ENCODE results near the gene PTPRJ.
A peak's percentile ranks its signal among the peaks of the same experiment; 100 is the strongest.

The PTPRJ gene

DNA sequence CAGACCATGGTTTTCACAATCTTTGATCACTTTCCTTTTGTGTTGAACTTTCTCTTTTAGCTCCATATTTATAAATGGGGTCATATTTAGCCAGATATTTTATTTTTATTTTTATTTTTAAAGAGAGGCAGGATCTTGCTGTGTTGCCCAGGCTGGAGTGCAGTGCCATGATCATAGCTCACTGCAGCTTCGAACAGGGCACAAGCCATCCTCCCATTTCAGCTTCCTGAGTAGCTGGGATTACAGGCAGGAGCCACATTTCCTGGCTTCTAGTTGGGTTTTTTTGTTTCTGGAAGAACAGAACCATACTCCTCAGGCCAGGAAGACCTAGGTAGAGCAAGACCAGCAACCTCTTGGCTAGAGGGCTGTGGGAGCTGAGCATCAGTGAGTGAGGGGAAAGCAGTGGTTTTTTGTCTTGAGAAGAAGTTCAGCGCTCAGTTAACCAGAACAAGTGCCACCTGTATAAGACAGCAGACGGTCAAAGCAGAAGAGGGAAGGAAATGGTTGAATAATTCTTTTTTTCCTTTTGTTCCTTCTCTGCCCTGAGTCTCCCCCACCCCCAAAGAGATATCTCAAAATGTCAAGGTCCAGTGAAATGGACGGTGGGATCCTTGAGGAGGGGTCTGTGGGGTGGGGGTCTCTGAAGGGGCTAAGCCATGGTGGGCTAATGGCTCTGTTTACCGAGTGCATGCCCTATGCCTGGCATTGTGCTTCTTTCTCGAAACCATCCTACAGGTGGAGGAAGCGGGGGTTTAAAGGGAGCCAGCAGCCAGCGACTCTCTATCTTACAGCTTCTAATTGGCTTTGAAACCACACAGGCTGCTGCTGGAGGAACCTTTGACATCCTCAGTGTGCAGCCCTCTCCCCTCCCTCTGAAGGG lies 63.0 kb downstream of the PTPRJ start:
- DNase-seq: no peak

DNA sequence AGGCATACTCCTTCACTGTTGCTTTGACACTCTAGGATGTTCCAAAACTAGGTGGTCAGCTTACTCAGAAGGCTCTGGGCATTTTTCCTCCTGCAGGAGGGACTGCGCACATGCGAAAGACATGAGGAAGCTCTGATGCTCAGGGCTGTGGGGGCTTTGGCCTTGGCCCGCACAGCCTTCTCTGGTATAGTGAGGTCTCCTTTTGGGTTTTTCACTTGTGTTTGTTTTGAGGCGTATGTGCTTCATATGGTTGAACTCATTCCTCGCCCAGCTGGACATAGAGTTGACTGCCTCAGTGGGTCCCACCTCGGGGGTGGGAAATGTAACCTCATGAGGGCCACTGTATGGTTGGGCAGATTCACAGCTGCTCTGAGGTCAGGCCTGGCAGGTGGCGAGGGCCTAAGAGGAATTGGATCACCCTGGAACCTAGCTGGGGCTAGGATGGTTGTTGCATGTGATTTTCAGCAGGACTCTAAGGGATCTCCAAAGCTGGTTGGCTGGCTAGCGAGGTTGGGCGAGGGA lies 63.7 kb downstream of the PTPRJ start:
- DNase-seq: no peak

DNA sequence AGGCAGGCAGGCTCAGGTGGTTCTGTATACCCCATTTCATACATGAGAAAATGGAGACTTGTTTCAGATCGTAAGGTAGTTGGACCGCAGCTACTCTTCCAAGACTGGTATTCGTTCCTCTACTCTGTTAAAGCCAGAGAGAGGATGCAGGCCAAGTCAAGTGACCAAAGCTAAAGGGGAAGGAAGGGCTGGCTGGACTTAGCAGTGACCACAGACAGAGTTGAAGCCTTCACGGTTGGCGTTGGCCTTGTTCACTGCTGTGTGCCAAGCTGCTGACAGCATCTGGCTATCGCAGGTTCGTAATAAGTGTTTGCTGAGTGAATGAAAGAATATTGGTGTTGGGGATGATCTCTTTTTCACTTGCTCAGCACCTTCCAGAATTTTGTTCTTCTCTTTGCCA lies 64.2 kb downstream of the PTPRJ start:
- no peak for DNase-seq

DNA sequence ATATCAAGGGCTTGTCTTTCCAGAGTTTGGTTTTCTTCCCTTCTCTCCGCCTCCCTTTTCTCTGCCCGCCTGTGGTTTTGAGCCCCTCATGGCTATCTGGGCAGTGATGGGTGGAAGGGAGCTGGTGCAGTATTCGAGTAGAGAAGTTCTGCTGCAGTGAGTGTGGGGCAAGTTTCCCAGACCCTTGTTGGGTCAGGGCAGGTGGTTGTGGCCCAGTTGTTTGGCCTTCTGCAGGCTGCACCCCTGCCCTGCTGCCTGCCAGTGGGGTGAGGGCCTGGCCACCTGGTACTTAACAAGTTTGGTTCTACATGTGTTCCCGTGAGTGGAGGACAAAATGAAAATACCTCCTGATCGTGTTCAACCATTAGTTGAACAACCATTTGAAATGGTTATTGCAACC lies 65.2 kb downstream of the PTPRJ start:
- DNase-seq: no peak

DNA sequence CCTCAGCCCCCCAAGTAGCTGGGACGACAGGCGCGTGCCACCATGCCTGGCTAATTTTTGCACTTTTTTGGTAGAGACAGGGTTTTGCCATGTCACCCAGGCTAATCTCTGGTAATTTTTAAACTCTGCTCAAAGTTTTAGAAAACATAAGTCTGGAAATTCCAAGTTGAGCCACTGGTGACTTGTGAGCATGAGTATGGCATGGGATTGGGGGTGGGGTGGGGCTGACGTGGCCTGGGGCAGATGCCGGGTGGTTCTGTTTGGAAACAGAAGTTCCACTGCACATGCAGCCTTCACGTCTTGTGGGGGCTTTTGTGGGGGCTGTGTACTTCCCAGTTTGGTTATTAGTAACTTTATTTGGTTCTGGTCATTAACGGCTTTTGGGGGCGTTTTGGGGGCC lies 67.3 kb downstream of the PTPRJ start:
- no peak for DNase-seq

DNA sequence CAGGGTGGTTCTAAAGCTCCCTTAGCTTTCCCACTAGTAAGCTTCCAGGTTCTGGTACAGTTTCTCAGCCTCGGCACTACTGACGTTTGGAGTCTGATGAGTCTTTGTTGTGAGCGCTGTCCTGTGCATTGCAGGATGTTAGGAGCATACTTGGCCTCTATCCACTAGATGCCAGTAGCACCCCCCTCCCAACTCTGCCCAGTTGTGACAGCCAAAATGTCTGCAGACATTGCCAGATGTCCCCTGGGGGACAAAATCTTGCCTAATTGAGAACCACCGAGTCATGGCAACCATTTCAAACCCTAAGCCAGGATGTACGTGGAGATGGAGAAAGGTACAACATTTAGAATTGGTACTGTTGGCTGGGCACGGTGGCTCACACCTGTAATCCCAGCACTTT lies 68.7 kb downstream of the PTPRJ start:
- DNase-seq: no peak

DNA sequence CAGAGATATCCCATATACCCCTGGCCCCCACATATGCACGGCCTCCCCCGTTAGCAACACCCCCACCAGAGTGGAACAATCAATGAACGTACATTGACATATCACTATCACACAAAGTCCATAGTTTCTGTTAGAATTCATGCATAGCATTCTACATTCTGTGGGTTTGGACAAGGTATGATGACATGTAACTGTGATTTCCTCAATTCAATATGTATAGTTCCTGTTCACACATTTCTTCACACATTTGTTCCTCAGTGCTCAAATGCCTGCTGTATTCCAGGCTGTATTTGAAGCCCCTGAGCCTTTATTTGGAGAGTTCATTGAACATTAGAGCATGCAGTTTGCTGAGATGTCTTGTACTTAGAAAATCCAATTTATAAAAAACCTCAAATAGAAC lies 69.9 kb downstream of the PTPRJ start:
- no peak for DNase-seq

DNA sequence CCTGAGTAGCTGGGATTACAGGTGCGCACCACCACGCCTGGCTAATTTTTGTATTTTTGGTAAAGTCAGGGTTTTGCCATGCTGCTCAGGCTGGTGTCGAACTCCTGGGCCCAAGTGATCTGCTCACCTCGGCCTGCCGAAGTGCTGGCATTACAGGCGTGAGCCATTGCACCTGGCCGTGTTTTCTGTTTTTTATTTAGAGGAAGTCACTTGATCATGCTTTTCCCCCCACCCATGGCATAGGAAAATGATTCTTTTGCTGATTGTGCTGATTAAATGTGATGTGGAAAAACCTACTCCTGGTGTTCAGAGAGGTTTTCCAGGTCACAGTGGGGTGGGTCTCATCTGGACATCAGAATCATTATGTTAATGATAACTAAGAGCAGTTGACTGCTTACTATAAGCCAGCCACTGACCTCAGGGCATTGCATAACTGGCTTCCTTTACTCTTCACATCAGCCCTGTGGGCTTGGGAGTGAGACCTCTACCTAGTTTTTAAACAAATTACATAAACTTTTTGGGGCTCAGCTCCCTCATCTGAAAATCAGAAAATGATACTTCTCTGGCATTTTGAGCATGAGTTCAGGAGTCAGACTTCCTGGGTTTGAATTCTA lies 71.0 kb downstream of the PTPRJ start:
- DNase-seq: no peak

DNA sequence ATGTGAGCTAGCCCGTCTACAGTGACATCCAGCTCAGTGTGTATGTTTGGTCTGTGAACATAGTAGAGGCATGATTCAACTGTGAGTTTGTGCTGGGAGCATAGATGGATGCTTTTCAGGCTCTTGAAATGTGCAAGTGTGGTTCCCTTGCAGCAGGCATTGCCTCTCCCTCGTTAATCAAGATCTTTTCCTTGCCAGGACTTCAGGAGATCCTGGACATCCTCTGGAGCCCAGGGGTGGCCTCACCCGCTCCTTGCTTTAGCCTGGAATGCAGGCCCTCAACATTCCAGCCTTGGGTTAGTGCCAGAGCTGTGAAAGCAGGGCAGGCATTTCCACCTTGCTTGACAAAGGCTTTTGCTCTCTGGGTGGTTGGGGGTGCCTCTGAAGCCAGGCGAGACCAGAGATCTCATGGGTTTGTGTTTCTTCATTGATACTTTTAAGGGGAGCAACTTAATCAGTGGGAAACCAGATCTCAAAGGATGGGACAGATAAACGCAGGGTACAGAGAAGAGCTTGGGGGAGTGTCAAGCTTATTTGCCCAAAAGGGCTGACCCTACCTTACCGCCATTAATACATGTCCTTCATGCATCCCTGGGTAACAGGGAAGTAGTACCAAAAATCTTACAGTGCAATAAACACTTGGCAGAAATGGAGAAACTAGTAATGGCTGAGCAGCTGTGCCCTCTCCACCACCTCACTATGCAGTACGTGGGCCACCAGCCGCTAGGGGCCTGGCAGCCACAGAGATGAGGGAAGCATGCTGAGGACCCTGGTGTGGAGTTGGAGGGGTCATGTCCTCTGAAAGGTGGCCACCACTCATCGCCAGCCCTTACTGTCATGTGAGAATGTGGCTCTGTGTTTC lies 72.1 kb downstream of the PTPRJ start:
- no peak for DNase-seq

DNA sequence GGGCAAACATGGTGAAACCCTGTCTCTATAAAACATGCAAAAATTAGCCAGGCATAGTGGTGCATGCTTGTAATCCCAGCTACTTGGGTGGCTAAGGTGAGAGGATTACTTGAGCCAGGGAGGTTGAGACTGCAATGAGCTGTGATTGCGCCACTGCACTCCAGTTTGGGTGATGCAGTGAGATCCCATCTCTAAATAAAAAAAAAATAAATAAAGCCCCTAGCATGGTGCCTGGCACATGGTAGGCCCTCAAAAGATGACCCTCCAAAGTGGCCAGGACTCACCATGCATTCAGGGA lies 74.6 kb downstream of the PTPRJ start:
- DNase-seq: no peak

DNA sequence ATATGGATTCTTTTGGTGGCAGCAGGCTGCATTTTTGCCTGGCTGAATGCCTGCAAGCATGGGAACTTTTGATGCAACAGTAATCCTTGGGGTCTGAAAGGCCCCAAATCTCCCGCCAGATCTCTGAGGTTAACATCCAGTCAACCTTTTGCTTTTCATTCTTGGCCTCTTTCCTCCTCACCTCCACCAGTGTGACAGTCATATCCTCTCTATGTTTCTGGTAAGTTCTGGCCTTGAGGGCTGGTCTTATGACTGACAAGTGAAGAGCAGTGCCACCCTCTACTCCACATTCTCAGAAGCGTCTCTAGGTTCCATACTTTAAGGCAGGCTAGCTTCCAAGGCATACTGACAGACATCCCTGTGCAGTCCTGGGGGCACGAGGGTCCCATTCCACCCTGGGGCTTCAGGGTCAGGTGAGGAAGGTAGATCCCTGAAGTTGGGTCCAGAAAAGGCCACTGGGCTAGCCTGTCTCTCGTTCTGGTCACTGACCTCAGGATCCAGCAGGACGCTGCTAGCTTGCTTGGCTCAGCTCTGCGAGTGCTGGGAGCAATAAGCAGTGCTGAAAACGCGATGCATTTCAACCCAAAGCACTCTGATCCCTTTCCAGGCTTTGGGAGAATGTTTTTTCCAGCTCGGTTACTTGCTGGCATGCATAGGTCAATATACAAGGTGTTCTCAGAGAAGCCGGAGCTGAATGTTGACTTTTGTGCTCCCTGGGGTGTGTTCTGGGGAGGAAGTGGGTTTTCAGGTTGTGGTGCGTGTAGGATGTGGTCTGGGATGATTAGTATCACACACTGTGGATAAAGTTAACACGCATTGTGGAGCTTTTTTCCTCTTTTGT lies 75.2 kb downstream of the PTPRJ start:
- peak; percentile 74 to 75 for DNase-seq

DNA sequence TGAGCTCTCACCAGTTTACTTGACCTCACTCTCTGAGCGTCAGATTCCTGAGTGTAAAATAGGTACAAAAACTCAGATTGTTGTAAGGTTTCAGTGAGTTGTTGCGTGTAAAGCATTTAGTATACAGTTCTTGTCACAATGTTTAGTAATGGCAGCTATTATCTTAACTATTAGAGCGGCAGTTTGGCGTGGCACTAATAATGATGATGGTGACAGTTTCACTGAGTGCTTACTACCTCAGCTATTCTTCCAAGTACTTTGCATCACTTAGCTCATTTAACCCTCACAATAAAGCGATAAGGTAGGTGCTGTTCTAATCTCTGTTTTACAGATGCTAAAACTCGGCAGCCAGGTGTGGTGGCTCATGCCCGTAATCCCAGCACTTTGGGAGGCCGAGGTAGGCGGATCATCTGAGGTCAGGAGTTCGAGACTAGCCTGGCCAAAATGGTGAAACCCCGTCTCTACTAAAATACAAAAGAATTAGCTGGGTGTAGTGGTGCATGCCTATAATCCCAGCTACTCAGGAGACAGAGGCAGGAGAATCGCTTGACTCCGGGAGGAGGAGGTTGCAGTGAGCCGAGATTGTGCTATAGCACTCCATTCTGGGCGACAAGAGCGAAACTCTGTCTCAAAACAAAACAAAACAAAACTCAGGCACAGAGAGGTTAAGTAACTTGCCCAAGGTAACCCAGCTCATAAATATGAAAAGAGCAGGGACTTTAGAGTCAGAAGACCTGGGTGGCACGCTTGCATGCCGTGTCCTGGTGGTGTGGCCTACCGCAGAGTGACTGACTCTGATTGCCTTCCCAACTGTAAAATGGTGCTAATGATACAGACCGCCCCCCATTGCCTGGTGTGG lies 76.2 kb downstream of the PTPRJ start:
- no peak for DNase-seq

DNA sequence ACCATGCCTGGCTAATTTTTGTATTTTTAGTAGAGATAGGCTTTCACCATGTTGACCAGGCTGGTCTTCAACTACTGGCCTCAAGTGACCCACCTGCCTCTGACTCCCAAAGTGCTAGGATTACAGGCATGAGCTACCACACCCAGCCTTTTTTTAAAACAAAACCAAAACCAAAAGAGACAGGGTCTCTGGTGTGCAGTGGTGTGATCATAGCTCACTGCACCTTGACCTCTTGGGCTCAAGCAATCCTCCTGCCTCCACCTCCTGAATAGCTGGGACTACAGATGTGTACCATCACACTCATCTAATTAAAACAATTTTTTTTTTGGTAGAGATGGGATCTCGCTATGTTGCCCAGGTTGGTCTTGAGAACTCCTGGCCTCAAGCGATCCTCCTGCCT lies 77.7 kb downstream of the PTPRJ start:
- no peak for DNase-seq

DNA sequence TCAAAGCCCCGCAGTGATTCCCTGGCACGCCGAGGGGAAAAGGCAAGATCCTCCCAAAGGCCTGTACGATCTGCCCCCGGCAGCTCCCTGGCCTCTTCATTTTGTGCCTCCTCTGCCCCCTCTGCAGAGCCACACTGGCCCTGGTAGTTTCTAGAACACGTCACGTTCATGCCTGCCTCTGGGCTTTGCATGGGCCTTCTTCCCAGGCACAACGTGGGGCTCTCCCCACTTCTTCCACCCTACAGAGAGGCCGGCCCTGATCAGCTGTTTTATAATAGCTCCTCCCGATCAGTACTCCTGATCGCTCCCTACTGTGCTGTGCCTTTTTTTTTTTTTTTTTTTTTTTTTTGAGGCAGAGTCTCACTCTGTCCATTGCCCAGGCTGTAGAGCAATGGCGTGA lies 78.4 kb downstream of the PTPRJ start:
- no peak for DNase-seq

DNA sequence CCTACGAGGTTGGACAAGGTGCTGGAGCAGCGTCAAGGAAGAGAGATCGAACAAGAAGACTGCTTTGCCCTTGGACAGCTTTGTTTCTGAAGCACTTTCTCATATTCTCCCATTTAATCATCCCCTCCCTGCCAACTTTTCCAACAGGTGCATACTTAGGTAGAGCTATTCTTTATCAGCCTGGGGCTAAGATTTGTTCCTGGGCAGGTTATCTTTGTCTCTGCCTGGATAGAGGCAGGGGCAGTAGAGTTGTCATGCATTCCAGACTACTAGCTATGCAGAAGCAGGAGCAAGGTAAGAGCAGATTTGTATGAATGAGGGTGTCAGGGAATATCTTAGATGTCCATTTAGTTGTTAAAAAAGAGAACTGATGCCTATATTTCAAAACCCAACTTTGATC lies 82.3 kb downstream of the PTPRJ start:
- no peak for DNase-seq

DNA sequence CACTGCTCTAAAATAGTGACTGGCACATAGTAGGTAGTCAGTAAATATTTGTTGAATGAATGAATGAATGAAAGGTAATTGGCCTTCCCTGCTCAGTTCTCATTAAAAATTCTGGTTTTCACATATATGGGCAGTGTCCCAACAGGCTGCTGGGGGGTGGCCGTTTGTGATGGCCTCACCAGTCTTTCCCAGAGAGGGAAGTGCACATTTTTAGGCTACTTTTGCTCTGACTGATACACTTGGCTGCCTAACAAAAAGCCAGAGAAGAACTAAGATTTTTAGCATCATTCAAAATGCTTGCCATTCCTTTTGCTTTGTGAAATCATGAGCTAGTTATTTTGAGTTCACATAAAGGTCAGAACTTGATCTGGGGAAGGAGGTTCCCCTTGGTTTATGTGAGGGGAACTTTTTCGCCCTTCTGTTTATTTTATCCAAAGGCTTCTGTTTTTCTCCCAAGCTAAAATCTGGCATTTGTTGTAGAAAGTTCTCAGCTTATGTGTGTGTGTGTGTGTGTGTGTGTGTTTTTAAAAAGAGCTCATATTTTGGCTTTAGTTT lies 83.1 kb downstream of the PTPRJ start:
- DNase-seq: no peak

DNA sequence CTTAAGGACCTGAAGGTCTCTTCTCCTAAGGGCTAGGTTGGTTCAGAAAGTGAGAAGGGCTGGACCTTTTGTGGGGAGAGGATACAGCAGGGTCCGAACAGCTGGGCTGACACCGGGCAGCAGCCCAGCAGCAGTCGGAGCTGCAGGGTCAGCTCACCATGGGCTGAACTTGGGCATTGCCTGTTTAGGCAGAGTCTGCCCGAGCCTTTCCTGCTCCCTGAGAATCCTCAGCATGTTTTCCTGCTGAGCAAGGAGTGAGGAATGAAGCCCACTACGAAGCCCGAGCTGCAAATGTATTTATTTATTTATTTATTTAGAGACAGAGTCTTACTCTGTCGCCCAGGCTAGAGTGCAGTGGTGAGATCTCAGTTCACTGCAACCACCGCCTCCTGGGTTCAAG lies 83.9 kb downstream of the PTPRJ start:
- no peak for DNase-seq

DNA sequence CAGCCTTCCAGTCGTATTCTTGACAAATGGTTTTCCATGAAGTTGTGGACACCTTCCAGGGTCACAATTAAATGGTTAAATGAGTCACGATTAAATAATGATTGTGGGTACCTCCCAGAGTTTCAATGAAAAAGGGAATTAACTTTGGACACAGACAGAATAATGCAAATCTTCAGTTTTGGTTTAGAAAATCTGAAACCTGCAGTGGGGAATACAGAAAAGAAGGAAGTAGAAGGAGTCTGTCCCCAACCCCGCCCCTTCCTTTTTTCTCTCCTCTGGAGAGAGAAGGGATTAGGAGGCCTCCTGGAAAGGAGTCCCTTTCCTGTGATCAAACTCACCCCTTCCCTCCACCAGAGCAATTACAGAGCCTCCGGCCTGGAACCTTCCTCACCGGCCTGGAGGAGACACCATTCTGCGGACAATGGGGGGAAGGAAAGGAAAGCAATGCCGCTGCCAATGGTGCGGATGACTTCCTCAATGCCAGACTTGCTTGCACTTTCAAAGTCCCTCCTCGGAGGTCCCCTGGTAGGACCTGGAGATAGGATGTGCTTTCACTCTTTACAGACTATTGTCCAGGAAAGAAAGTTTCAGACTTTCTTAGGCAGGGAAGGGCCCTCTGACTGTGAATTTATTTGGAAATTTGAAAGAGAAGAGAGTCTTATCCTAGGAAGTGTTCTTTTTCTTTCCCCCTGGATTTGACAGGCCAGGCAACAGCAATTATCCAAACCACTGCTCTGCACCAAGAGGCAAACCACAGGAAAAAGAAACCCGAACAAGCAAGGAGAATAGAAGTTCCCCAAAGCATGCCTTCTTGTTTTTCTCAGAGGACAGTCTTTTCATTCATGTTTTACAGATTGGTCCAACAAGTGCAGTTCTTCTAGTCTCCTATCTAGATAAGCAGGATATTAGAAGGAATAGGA lies 86.8 kb downstream of the PTPRJ start:
- no peak for DNase-seq

DNA sequence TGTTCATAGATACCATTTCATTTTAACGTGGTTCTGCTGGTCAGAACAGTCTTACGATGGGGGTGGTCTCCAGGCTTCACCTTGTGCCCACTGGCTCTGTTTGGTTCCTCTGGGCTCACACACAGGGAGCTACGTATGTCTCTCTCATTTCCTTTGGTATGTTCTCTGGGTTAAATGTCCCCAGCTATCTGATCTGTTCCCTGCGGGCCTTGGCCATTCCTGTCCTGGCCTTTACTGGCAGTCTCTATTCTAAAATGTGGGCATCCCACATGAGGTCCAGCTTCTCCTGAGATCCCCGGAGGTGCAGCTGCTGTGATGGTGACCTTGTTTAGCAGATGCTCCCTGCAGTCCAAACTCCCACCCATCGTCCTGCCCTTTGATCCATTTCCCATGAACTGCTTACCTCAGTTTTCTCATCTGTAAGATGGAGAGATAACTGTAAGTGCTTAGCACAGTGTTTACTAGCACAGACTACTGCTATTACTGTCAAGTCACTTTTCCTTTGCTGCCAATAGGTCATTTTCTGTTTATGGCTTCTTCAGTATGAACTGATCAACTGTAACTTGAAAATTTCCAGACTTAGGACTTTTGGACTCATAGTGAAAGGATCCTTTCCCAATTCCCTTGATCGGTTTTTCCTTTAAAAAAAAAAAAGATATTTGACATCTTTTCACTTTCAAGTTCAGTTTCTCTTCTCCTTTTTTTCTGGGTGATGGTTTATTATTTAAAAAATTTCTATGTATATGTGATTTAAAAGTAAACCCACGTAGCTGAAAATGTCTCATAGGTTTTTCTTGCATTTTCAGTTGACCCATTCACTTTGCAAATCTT lies 92.9 kb downstream of the PTPRJ start:
- no peak for DNase-seq
